Measurements from ENCODE around the gene TRIM8. TPM values are rescaled to one million over a fixed set of nuclear protein-coding genes. Genes with fewer than 3 reads are reported as not detected.

The TRIM8 gene, protein sequence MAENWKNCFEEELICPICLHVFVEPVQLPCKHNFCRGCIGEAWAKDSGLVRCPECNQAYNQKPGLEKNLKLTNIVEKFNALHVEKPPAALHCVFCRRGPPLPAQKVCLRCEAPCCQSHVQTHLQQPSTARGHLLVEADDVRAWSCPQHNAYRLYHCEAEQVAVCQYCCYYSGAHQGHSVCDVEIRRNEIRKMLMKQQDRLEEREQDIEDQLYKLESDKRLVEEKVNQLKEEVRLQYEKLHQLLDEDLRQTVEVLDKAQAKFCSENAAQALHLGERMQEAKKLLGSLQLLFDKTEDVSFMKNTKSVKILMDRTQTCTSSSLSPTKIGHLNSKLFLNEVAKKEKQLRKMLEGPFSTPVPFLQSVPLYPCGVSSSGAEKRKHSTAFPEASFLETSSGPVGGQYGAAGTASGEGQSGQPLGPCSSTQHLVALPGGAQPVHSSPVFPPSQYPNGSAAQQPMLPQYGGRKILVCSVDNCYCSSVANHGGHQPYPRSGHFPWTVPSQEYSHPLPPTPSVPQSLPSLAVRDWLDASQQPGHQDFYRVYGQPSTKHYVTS
- polyA plus RNA-seq (ENCODE audit: insufficient read length): 80.0 TPM

DNA sequence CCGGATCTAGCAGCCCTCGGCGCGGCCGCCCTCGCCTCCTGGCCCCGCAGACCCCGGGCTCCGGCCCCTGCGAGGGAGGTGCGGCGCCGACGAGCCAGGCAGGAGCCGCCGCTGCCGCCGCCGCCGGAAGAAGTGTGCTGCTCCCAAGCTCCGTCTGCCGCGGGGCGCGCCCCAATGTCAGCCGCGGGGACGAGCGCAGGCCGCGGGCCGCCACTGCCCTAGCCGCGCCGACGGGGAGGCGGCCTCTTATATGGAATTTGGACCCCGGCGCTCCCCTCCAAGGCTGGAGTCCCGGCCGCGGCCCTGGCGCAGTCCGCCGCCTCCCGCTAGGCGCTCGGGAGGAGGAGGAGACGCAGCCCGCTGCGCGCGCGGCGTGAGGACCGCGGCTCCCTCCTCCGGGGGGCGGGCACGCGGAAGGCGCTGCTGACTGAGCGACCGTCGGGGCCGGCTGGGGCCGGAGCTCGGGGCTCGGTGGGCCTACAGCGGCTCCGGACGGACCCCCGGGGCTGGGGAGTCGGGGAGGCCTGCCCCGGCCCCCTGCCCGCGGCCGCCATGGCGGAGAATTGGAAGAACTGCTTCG lies at the start of gene TRIM8:
Gene TRIM8, plus strand, starts transcription at position 414 of the 580 bp plus-strand sequence. Its CDS starts 139 bp downstream, at position 553.
- no peak for DNase-seq (ENCODE audit: low read depth)

DNA sequence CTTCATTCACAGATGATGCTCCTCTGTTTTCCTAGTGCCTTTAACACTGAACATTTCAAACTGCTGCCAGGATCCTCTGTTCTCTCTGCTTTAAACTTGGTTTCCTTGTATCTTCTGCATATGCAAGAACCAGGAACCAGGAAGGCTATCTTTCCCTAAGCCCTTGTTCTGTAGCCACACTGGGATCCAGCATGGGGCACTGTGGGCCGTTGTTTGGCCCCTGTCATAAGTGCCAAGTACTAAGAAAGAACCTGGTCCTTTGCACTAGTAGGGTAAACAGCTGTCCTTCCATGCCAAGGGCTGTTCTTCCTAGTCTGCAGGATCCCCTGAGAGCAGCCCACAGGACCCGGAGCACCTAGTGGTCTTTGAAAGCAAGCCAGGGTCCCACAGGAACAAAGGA lies 49.0 kb upstream of the TRIM8 start:
- no peak for DNase-seq (ENCODE audit: low read depth)

DNA sequence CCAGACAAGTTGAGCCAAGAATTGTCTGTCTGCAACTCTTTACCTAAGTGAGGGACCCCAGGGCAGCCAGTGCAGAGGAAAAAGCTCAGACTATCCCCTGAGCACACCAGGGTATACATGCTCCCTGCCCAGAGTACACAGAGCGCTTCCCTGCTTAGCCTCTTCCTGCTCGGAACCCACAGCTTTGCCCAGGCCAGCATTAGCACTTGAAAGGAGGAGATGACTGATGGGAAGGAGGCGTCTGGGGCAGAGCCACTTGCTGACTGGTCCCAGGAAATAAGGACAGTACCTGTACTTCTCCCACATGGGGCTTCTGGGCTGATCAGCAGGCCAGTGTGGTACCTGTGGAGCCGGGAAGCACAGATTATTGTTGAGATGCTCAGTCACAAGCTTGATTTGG lies 48.4 kb upstream of the TRIM8 start:
- no peak for DNase-seq (ENCODE audit: low read depth)

DNA sequence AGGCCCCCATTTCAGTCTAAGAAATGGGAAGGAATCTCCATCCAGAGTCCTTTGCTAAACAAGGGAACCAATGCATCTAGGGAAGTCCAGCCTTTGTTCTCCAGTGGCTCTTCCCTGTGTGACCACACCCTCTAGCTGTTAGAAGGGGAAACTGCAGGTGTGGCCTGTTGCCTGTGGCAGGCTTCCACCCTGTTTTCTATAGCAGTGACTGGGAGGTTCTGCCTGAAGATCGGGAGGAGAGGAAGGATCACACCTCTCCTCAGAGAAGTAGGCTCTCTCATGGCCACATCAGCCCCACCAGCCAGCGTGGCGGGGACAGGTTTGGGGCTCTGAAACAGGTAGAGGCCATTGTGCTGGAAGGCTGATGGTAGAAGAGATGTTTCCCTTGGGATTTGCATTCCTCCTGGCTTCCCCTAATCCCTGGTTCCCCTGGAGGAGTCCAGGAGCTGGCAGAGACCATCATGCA lies 47.7 kb upstream of the TRIM8 start:
- no peak for DNase-seq (ENCODE audit: low read depth)

DNA sequence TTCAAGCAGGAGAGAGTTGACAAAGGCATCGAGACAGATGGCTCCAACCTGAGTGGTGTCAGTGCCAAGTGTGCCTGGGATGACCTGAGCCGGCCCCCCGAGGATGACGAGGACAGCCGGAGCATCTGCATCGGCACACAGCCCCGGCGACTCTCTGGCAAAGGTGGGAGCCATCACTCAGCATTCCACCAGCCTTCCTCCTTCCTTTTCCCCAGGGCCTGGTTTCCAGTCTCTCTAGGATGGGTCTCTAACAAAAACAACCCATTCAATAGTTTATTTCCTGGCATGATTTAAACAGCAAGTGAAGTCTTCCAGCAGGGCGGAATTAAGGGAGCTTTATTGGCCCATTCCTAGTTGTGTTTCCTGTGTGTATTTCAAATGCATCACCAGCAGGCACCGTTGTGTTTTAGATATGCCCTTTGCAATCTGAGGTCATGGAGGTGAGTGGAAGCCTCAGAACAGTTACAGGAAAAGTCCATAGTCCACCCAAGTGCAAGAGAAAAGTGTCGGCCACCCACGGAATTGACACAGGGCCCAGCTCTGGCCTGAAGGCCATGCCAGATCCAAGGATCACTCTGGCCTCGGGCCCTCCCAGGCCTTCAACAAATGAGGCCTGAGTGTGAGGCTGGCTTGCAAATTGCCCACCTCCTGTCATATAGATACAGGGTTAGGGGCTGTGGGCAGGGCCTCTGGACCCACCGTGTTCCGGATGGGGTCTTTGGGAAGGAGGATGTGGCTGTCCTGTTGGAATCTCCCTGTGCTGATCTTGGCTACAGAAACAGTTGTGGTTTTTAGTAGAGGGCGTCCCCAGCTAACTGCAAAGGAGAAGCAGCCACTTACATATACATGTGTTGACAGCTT lies 46.9 kb upstream of the TRIM8 start:
- no peak for DNase-seq (ENCODE audit: low read depth)

DNA sequence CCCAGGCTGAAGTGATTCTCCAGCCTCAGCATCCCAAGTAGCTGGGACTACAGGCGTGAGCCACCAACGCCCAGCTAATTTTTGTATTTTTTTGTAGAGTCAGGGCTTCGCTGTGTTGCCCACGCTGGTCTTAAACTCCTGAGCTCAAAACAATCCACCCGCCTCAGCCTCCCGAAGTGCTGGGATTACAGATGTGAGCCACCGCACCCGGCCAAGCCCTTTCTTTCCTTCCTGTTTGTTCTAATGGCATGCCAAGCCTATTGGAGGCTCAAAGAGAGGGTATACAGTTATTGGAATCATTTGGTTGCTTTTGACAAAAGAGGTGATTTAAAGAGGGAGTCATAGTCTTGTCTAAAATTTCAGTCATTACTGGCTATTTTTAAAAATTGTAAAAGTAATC lies 46.0 kb upstream of the TRIM8 start:
- DNase-seq (ENCODE audit: low read depth): no peak

DNA sequence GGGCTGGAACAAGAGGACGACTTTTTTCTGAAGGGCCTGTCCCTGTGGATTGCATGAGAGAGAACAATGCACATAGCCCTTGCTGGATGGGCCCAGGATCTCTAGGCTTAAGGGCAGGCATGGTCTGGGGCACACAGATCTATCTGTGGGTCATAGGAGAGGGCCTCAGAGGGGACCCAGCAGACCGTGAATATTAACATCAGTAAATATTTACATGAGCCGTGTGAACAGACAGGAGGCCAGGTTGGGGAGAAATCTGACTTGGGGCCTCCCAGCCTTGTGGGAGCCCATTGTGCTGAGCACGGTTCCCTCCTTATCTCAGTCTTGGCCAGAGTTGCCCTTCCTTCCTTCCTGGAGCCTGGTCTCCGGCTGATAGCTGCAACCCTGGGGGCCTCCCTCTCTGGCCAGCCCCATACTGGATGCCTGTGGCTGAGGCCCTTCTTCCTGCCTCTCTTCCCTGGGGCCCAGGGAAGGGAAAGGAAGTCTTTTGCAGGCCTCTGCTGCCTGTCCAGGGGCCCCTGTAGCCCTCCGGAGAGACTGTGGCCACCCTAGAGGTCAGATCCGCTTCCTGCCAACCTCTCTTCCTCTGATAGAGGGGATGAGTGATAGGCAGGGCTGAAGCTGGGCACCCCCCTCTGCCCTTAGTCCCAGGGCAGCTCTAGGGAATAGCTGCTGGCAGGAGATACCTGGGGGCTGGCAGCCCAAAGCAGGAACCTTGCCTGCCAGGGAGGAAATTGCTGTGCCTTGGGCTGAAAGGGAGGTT lies 44.5 kb upstream of the TRIM8 start:
- no peak for DNase-seq (ENCODE audit: low read depth)

DNA sequence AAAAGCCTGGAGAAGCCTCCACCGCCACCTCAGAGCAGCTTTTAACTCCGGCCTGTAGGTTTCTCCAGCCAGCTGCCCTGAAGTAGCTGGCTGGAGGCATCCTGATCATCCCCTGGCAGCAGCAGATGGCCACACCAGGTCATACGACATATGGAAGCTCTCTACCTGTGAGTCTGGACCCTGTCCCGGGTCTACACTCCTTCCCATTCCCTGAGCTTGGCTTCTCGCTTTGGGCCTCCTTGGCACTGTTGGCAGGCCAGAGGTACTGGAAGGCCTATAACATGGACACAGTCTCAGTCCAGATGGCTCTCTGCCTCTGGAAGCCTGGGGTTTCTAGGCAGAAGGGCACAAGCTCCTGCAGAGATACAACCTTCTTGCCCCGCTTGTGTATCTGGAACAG lies 43.5 kb upstream of the TRIM8 start:
- no peak for DNase-seq (ENCODE audit: low read depth)

DNA sequence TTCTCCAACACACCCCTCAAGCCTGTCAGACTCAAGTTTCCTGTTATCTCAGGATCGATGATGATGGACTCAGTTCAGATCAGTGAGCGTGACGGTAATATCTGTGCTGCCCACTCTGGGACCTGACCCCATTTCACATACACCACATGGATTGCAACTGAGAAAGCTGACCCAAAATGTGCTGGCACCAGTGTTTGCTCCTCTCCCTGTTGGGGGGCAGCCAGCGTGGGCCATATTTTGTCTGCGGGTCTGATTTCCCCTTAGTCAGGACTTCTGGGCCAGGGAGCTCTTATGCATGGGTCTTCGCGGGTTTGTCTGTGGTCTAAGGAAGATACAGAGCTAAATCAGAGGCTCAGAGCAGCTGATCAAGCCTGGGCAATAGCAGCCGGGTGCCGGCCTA lies 42.6 kb upstream of the TRIM8 start:
- DNase-seq (ENCODE audit: low read depth): no peak

DNA sequence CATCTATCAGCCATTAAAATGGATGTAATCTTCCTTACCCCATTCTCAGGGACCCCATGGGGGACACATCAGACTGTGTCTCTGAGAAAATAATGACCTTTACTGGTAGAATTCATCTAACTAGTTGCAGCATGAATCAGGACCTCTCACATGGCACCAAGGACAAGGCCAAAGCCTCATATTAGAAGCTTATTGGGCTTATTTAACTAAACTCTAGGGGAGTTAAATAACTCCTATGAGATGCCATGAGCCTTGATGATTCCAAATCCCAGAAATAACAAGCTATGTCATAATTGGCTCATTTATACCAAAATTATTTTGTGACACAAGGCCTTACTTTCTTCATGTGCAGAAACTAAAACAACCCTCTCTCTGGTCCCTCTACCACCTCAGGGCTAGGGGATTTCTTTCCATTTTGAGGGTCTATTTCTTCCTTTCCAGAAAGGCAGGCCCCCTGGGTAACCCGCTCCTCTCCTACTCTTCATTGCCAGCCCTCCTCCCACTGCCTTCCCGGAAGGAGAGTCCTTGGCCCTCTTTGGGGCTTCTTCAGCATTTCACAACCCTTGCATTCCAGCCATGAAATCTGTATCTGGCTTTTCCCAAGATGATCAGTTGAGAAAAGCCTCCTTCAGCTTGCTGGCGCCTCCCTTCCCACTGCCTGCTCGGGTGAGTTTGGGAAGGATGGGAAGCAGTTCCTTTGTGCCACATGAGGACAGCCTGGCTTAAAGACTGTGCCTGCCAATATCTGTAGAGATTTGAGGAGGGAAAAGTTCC lies 41.8 kb upstream of the TRIM8 start:
- DNase-seq (ENCODE audit: low read depth): no peak

DNA sequence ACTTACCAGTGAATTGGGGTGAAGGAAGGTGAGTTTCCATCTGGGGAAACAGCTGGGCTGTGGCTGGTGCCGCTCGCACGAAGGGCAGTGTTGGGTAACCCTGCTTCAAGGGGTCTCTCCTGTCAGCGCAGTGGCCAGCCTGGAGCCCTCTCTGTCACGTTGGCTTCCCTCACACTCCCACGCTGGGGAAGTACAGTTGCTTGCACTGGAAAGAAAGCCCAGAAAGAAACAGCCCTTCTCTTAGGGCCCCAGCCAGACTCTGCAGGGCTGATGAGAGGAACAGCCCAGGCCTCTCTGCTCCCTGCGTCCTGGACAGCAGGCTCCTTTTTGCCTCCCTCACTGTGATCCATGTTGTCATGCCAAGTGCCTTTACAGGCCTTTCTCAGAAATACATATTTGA lies 40.3 kb upstream of the TRIM8 start:
- no peak for DNase-seq (ENCODE audit: low read depth)

DNA sequence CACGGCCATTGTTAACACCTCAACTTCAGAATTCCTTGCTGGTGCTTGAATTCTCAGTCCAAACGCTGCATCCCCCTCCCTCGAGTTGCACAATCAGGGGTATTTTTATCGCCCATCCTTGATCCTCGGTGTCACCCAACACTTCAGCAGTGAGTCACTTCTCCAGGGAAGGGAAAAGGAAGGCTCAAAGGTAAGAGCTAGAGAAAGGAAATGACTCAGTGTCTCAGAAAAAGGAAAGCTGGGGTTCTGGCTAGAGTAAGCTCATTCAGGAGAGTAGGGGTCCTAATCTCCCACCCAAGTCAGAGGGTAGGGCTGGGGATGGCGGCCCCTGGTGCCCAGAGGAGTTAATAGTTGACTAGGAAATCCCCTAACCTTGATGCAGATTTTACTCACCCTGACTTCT lies 39.8 kb upstream of the TRIM8 start:
- DNase-seq (ENCODE audit: low read depth): no peak

DNA sequence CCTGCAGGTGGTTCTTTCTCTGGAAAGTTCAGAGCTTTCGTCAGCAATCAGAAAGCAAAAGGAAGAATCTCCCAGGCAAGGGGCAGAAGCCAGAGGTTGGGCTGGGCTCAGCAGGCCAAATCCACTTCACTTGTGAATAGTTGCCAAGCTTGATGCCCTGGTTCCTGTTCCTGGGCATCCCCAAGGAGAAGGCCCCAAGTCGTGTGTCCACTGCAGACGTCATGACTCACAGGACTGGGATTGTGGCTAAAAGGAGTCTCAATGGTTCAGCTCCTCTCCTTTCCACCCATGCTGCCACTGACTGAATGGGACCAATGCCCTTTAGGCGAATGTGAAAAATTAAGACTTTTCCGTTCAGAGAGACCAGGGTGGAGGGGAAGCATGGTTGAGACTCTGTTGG lies 38.6 kb upstream of the TRIM8 start:
- no peak for DNase-seq (ENCODE audit: low read depth)

DNA sequence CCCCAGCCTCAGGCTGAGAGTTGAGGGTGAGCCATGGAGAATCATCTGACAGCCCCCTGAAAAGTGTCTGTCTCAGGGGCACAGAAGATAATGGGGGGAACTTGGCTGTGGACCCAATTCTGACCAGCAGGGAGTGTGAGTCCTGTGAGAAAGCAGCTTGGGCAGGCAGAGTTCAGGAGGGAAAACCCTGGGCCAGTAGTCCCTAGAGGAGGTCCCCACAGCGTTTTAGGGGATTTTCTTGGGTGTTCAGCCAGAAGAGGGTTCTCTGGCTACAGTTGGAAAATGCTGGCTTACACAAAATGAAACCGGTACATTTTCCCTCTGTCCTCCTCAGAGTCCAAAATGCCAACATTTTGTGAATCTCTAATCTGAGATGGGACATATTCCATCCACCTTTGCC lies 35.8 kb upstream of the TRIM8 start:
- DNase-seq (ENCODE audit: low read depth): no peak

DNA sequence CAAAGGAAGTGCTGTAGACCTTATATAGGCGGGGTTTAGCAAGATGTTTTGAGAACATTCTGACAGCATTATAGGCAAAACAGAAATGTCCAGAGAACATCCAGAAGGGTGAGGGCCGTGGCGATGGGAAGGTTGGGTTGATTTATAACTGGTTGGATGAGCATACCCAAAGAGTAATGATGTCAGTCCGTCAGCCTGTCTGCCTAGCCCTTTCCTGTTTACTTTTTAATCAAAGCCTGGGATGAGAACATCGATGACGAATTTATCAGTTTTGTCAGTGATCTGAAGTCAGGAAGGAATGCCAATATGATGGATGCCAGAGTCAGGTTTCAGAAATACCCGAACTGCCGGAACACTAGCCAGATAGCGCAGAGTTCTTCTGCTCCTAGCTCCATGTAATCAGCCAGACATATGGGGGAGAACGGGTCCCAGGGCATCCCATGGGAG lies 33.8 kb upstream of the TRIM8 start:
- no peak for DNase-seq (ENCODE audit: low read depth)

DNA sequence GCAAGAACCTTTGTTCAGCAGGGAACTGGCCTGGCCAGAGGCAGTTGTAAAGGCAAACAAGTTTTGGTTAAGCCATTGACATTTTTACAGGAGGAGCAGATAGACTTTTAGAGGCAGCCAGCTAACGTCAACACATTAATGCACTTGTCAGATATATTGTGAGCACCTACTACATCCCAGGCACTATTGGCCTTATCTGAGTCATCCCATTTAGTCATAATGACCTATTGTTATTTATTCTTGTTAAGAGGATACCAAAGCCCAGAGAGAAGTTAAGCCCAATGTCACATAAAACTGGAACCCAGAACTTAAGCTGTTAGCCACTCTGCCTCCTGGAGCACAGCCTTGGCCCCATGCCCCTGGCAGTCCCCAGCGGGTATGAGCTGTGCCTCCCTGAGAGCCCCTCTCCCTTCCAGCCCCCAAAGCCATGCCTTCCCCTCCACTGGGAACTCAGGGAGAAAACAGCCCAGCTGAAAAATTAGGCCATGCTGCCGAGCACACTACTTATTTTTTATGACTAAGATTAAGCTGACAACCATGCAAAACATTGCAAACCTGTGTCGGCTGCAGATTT lies 32.7 kb upstream of the TRIM8 start:
- no peak for DNase-seq (ENCODE audit: low read depth)

DNA sequence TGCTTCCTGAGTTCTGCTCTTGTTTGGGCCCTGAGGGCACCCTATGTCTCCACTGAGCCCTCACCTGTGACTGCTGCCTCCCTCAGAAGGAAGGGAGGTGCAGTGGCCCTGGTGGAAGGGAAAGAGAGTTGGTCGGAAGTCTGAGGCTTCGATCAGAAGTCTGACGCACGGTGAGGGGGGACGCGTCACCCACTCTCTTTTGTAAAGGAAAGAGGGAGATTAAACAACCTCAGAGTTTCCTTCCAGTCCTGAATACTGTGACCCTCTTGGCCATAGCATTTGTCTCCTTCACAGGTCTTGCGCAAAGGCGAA lies 31.4 kb upstream of the TRIM8 start:
- no peak for DNase-seq (ENCODE audit: low read depth)

DNA sequence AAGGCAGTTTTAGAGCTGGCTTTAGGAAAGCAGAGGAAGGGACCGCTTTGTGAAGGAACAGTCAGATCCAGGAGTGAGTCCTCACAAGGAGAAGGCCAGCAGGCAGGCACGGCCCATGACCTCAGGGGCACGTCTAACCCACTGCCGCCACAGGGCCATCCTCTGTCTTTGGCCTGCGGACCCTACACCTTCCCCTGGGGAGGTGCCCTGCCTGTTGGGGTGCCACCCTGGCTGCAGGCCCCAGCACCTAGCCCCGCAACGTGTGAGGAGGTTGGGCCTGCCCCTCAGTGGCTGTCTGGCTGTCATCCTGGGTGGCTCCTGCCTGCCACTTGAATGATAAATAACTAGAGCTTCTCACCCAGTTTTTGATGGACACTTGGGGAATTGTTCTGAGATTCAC lies 31.0 kb upstream of the TRIM8 start:
- no peak for DNase-seq (ENCODE audit: low read depth)

DNA sequence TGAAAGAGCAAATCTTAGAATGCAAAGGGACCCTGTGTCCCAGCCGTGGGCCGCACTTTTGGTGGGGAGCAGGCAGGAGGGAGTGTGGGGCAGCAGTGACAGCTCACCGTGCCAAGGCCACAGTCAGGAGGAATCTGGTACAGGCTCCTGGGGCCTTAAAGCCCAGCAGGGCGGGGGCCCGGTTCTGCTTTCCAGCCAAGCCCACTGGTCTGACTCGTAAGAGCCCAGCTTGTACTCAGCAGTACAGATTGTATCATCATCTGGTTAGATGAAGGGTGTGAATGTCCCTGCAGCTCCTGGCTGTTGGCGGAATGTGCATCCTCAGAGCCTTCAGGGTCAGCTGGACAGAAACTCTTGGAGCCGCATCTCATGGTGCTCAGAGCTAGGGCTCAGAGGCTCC lies 30.5 kb upstream of the TRIM8 start:
- no peak for DNase-seq (ENCODE audit: low read depth)

DNA sequence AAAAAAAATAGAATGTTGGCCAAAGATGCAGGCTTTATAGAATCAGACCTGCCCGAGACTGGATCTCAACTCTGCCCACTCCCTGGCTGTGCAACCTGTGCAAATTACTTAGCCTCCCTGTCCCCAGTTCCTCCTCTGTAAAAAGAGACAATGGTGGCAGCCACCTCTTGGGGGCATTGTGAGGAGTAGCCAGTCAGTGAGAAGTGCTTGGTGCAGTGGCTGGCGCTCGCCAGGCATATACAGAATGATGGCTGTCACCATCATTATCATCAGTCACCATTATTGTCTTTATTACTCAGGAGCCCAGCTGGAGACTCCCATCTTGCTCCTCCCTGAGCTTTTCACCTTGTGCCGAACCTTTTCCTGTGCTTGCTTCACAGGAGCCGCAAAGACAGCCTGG lies 29.4 kb upstream of the TRIM8 start:
- DNase-seq (ENCODE audit: low read depth): no peak
